Stimulated activated CD8-positive, alpha-beta memory T cell treated with anti-CD3 and anti-CD28 coated beads, Interleukin-4, amount 100 ng/mL, for 4 hours (primary cell): ENCODE results near the gene ADH5.
A peak's percentile ranks its signal among the peaks of the same experiment; 100 is the strongest.
"Not testable (repeated sequence)": the region's sequence is repeated elsewhere in the genome, so short reads cannot be mapped to it uniquely, and the experiment has no call there.

ENCODE experiments used
- DNase-seq, 2 donors: peaks; one replicate each; pipeline ENCODE4 v3.0.0-alpha.2; 2020; ENCODE audit warnings: low read depth in 2 of 2, low spot score in 1 of 2

ADH5 gene

DNA sequence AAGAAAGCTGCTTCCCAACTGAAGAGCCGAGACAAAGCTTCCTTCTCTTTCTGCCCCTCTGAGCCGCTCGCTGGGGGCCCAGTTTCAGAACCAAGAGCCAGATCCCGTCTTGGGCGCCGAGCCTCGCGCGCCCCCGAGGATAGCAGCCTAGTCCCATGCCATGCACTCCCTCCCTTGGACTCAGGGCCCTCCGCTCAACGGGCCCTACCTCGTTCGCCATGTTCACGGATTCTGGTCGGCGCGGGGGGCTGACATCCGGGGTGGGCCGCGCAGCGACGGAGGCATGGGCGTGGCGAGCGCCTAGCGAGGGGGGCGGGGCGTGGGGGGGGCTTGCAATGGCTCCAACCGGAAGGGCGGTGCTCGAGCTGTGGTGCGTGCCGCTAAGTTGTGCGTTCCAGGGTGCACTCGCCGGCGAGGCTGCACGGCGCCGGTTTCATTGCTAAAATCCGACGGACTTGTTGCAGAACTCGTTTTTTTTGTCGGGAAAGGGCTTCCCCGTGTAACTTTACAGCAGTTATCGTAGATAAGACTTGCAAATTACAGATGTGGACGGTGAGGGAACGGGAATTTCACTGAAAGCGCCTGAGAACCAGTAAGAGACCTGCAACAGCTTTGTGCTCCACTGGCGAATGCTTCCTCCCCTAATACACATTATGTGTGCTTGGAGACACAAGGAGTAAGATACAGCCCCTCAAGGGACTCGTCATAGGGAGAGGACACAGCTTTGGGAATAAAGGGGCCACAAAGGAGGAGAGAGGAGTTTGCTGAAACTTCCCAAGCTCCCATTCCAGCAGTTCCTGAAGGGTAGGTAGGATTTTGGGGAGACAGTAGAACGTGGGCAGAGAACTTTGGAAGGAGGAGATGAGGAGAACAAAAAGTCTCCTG lies at the start of gene ADH5:
TSS of gene ADH5 (minus strand) at position 308 of the 885 bp plus-strand sequence. CDS start at position 220, 88 bp downstream.
- DNase-seq = peak; percentile 81 to 82

- no peak for DNase-seq
Measured at GRCh38 chr4:99136329-99136728, 47.7 kb upstream of the ADH5 start.

GRCh38 chr4:99135541-99136162 lies 47.1 kb upstream of the ADH5 start:
- no peak for DNase-seq

DNA sequence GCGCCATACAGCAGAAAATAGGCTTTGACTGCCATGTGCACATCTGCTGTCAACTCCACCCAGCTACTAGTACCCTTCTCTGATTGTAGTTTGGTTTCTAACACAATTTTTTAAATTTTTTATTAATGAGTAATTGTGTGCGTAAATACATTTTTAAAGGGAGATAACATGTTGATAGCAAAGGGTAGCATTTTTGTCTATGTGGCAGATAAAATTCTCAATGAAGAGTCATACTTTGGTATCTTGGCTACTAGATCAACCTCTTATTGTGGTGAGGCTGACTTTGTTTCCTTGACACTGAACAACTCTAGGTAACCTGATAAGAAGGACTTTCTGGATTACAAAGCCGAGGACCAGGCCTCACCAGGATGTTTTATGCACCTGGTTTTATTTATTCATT lies 46.0 kb upstream of the ADH5 start:
- no peak for DNase-seq

- DNase-seq = no peak
Measured at GRCh38 chr4:99131378-99131777, 42.8 kb upstream of the ADH5 start.

- no peak for DNase-seq
Measured at GRCh38 chr4:99126376-99126775, 37.8 kb upstream of the ADH5 start.

- no peak for DNase-seq
Measured at GRCh38 chr4:99121008-99121407, 32.4 kb upstream of the ADH5 start.

DNA sequence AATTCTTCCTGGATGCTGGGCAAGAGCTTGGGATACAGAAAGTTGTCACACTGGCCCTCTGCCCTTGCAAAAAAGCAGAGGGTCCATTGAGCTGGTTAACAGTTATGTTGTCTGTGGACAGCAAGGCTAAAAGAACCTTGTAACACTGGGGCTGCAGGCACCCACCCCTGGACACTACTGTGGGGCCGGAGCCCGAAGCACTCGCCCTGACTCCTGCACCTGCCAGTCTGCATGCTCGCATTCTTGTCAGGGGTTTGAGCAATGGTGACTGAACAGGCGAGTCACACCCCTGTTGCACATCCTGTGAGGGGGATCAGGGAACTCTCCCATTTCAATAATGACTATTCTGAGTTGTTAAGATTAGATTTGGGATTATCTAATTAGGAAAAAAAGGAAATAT lies 31.9 kb upstream of the ADH5 start:
- DNase-seq = no peak

GRCh38 chr4:99117876-99118693 lies 29.5 kb upstream of the ADH5 start:
- no peak for DNase-seq

- DNase-seq = not testable (repeated sequence)
Measured at GRCh38 chr4:99117122-99117841, 28.7 kb upstream of the ADH5 start.

- DNase-seq = not testable (repeated sequence)
Measured at GRCh38 chr4:99109286-99109685, 20.7 kb upstream of the ADH5 start.

DNA sequence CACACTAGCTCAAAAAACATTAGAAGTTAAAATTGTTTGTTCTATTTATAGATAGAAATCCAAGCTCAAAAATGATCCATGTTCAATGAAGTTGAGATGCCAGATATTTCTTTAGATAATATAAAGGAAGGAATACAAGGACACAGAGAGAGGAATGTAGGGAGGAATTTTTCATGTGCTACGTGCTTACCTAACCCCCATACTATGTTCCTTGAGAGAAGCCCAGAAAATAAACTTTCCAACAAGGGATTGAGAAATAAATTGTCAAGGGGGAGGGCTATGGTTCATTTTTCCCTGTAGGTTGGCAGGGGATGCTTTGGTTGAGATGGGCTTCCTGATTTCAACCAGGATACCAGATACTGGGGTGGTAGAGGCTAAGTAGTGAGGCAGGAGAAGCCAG lies 15.6 kb upstream of the ADH5 start:
- DNase-seq = no peak

- DNase-seq = no peak
Measured at GRCh38 chr4:99103166-99103565, 14.6 kb upstream of the ADH5 start.

GRCh38 chr4:99102634-99103033 lies 14.0 kb upstream of the ADH5 start:
- DNase-seq = no peak

DNA sequence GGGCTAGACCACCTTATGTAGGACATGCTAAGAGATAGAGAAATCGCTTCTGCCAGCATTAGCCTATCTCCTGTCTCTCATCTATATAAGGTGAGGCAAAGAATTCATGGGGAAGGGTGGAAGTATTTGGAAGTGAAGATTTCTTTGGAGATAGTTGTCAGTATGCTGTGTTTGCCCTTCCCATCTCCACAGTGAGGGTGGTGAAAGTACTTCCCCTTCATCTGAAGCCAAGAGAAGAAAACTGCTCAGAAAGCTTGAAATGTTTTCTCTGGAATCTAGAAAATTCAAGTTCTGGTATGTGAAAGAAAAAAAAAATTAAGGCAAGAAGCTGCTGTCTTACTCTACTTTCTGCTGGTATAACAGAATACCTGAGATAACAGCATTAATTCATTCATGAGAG lies 12.3 kb upstream of the ADH5 start:
- no peak for DNase-seq

- DNase-seq = not testable (repeated sequence)
Measured at GRCh38 chr4:99099814-99100213, 11.2 kb upstream of the ADH5 start.

DNA sequence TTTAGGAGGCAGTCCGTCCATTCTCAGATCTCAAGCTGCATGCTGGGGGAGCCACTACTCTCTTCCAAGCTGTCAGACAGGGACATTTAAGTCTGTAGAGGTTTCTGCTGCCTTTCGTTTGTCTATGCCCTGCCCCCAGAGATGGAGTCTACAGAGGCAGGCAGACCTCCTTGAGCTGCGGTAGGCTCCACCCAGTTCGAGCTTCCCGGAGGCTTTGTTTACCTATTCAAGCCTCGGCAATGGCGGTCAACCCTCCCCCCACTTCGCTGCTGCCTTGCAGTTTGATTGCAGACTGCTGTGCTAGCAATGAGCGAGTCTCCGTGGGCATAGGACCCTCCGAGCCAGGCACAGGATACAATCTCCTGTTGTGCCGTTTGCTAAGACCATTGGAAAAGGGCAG lies 10.7 kb upstream of the ADH5 start:
- no peak for DNase-seq

- not testable (repeated sequence) for DNase-seq
Measured at GRCh38 chr4:99091841-99092240, 3.3 kb upstream of the ADH5 start.

DNA sequence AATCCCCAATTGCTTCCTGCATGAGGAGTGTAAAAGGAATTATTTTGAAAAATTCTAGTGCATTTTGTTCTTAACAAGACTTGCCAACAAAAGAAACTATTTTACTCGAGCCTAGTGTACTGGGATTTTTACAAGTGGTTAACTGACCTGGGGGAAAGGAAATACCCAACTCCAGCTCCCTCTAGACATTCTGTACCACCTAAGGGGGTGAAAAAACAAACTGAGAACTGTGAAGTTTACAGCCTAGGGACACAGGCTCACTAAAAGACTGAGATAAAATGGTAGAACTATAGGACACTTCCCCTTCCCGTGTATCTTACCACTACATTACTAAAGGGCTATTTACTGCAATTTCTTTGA lies 2.6 kb upstream of the ADH5 start:
- no peak for DNase-seq

DNA sequence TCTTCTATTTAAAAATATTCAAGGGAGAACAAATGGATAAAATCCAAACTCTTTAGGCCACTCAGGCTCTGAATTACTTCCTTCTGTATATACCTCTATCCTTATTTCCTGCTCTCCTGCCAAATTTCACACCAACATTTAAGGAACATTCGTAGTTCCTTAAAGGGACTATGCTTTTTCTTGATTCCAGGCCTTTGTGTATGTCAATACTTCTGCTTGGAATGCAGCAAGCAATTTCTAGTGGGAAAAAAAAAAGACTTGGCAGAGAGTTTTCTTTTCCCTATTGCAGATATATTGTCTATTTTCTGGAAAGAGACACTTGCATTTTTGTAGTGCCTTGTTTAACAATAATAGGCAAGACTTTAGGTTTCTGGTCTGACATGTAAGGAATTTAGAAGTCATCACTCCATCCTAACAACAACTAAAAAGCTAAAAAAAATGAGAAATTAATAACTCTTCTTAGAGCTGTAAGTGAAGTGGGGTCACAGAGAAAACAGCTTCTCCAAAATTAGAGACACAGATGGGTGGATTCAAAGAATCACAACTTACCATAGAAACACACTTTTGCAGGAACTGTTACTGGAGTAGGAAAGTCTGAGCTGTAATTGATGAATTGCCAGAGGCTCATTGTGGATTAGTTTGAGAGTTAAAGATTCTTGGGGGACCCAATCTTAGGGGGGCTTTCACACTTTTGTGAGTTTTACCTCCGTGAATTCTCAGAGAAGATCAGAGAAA lies 2.1 kb upstream of the ADH5 start:
- no peak for DNase-seq
